Uterus (tissue), 2 donors: ENCODE measurements around the gene TMEM219.

Experiments
- POLR2A ChIP-seq, 2 donors: fragments of 450-650 bp; IDR thresholded peaks; one replicate each; pipeline ENCODE4 v1.6.1; 2016; ENCODE audit warnings: antibody characterized with exemption in 2 of 2, mild to moderate bottlenecking in 1 of 2, moderate library complexity in 1 of 2
- TF ChIP-seq, protein P1 (sequence below), 4 experiments: fragments of 200-600 bp in 2 of 4; fragments of 450-650 bp in 2 of 4; sonication (generic) in 2 of 4; IDR thresholded peaks; one replicate each; pipeline ENCODE4 v1.5.1; 2016 to 2019; ENCODE audit warnings: antibody characterized with exemption in 4 of 4, mild to moderate bottlenecking in 2 of 4, moderate library complexity in 1 of 4

- TF ChIP-seq, protein P1, sequence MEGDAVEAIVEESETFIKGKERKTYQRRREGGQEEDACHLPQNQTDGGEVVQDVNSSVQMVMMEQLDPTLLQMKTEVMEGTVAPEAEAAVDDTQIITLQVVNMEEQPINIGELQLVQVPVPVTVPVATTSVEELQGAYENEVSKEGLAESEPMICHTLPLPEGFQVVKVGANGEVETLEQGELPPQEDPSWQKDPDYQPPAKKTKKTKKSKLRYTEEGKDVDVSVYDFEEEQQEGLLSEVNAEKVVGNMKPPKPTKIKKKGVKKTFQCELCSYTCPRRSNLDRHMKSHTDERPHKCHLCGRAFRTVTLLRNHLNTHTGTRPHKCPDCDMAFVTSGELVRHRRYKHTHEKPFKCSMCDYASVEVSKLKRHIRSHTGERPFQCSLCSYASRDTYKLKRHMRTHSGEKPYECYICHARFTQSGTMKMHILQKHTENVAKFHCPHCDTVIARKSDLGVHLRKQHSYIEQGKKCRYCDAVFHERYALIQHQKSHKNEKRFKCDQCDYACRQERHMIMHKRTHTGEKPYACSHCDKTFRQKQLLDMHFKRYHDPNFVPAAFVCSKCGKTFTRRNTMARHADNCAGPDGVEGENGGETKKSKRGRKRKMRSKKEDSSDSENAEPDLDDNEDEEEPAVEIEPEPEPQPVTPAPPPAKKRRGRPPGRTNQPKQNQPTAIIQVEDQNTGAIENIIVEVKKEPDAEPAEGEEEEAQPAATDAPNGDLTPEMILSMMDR (IDR thresholded peaks at IDR 0.05), result no peak
- TF ChIP-seq POLR2A (IDR thresholded peaks at IDR 0.05), result no peak
These were observed 23.5 kb downstream of the TMEM219 start for GRCh38 chr16:29985271-29985811.
